ENCODE data around the gene NLRC5.
"Not testable (repeated sequence)": the region's sequence is repeated elsewhere in the genome, so short reads cannot be mapped to it uniquely, and the experiment has no call there.

DNA sequence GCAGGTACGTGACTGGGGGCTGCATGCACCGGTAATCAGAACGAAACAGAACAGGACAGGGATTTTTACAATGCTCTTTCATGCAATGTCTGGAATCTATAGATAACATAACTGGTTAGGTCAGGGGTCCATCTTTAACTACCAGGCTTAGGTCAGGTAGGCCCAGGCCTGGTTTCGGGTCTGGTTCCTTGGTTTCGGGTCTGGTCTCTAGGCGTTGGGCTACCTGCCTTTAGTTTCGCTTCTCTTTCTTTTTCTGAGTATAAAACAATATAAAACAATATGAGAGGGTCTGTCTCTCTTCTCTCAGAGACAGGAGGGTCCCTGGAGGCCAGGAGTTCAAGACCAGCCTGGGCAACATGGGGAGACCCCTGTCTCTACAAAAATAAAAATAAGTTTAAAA is 15.5 kb upstream of the NLRC5 start:
- TF ChIP-seq, protein P1, sequence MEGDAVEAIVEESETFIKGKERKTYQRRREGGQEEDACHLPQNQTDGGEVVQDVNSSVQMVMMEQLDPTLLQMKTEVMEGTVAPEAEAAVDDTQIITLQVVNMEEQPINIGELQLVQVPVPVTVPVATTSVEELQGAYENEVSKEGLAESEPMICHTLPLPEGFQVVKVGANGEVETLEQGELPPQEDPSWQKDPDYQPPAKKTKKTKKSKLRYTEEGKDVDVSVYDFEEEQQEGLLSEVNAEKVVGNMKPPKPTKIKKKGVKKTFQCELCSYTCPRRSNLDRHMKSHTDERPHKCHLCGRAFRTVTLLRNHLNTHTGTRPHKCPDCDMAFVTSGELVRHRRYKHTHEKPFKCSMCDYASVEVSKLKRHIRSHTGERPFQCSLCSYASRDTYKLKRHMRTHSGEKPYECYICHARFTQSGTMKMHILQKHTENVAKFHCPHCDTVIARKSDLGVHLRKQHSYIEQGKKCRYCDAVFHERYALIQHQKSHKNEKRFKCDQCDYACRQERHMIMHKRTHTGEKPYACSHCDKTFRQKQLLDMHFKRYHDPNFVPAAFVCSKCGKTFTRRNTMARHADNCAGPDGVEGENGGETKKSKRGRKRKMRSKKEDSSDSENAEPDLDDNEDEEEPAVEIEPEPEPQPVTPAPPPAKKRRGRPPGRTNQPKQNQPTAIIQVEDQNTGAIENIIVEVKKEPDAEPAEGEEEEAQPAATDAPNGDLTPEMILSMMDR (IDR thresholded peaks at IDR 0.05; ENCODE audit: low read depth, low read length, poor library complexity, severe bottlenecking) = not testable (repeated sequence)
- TF ChIP-seq EZH2phosphoT487 (IDR thresholded peaks at IDR 0.05; ENCODE audit: borderline replicate concordance, low read length) = not testable (repeated sequence)

All from DOHH2 (cell line).